HEK293 (cell line): ENCODE data around the gene GRIP1.

Experiments used
- CTCF ChIA-PET: fragments of 350-600 bp; formaldehyde crosslinking; extraction: SDS; loops from one replicate; lab custom pipeline; 2021; ENCODE audit warnings: antibody characterized with exemption; lab: Yijun Ruan, JAX
- POLR2A ChIA-PET: fragments of 300-600 bp; formaldehyde crosslinking; extraction: SDS; loops from one replicate; lab custom pipeline; 2020; ENCODE audit warnings: antibody characterized with exemption, inconsistent platforms; lab: Yijun Ruan, JAX
- H3K27ac ChIP-seq: fragments of 200-500 bp; sonication (Bioruptor generic); 2 replicates; pipeline ENCODE4 v1.5.1; 2014; ENCODE audit warnings: low read depth, low read length, control low read depth, inconsistent platforms; ENCODE audit errors: extremely low read depth
- H3K36me3 ChIP-seq, 2 experiments: fragments of 200-500 bp in 1 of 2; sonication (Bioruptor generic) in 1 of 2; 1 replicate in 1 of 2; 2 replicates in 1 of 2; pipeline ENCODE4 v1.5.1; 2014 to 2017; ENCODE audit warnings: inconsistent platforms in 2 of 2, low read length in 2 of 2; ENCODE audit not compliant: control insufficient read depth in 2 of 2, insufficient read depth in 1 of 2
- H3K4me1 ChIP-seq: fragments of 200-500 bp; sonication (Bioruptor generic); 2 replicates; pipeline ENCODE4 v1.5.1; 2014; ENCODE audit warnings: mild to moderate bottlenecking, low read length, inconsistent platforms; ENCODE audit not compliant: control insufficient read depth, insufficient read depth
- H3K4me3 ChIP-seq: 2 replicates; pipeline ENCODE4 v1.5.1; 2011; ENCODE audit warnings: low read depth, mild to moderate bottlenecking, control low read depth, low read length, moderate library complexity
- H3K9me3 ChIP-seq: fragments of 200-500 bp; sonication (Bioruptor generic); 2 replicates; pipeline ENCODE4 v1.5.1; 2014; ENCODE audit warnings: low read depth, low read length, inconsistent platforms; ENCODE audit not compliant: control insufficient read depth, insufficient read depth
- BCL11B ChIP-seq: fragments of 450-650 bp; formaldehyde crosslinking; IDR thresholded peaks from 2 replicates; pipeline ENCODE4 v1.5.1; 2016; ENCODE audit warnings: low read depth, missing biosample characterization, missing genetic modification characterization
- EGR2 ChIP-seq: fragments of 450-650 bp; formaldehyde crosslinking; IDR thresholded peaks from 2 replicates; pipeline ENCODE4 v1.5.1; 2016; ENCODE audit warnings: low read depth, missing biosample characterization, missing genetic modification characterization
- KLF16 ChIP-seq: fragments of 450-650 bp; formaldehyde crosslinking; IDR thresholded peaks from 2 replicates; pipeline ENCODE4 v1.5.1; 2017; ENCODE audit warnings: missing biosample characterization, missing genetic modification characterization
- PRDM4 ChIP-seq: fragments of 450-650 bp; formaldehyde crosslinking; IDR thresholded peaks from 2 replicates; pipeline ENCODE4 v1.5.1; 2017; ENCODE audit warnings: missing biosample characterization, missing genetic modification characterization
- YY1 ChIP-seq: fragments of 450-650 bp; formaldehyde crosslinking; IDR thresholded peaks from 2 replicates; pipeline ENCODE4 v1.5.1; 2018; ENCODE audit warnings: missing biosample characterization, missing genetic modification characterization
- ZFHX2 ChIP-seq: fragments of 450-650 bp; formaldehyde crosslinking; conservative IDR thresholded peaks from 2 replicates; pipeline ENCODE4 v1.5.1; 2016; ENCODE audit warnings: missing biosample characterization, missing genetic modification characterization
- ZFP41 ChIP-seq: fragments of 450-650 bp; formaldehyde crosslinking; IDR thresholded peaks from 2 replicates; pipeline ENCODE4 v1.5.1; 2016; ENCODE audit warnings: missing biosample characterization, missing genetic modification characterization, borderline replicate concordance
- ZNF138 ChIP-seq: fragments of 450-650 bp; formaldehyde crosslinking; IDR thresholded peaks from 2 replicates; pipeline ENCODE4 v1.5.1; 2016; ENCODE audit warnings: missing biosample characterization, missing genetic modification characterization, borderline replicate concordance
- ZNF184 ChIP-seq: fragments of 450-650 bp; IDR thresholded peaks from 2 replicates; pipeline ENCODE4 v1.5.1; 2018; ENCODE audit warnings: missing biosample characterization, mild to moderate bottlenecking, missing genetic modification characterization
- ZNF624 ChIP-seq: fragments of 450-650 bp; formaldehyde crosslinking; IDR thresholded peaks from 2 replicates; pipeline ENCODE4 v1.5.1; 2017; ENCODE audit warnings: missing biosample characterization, missing genetic modification characterization
- ZSCAN30 ChIP-seq: fragments of 450-650 bp; IDR thresholded peaks from 2 replicates; pipeline ENCODE4 v1.5.1; 2018; ENCODE audit warnings: missing biosample characterization, mild to moderate bottlenecking, missing genetic modification characterization, moderate library complexity
- TF ChIP-seq, protein P1 (sequence below): fragments of 450-650 bp; formaldehyde crosslinking; IDR thresholded peaks from 2 replicates; pipeline ENCODE4 v1.5.1; 2016; ENCODE audit warnings: missing biosample characterization, missing genetic modification characterization
- TF ChIP-seq, protein P2 (sequence below): fragments of 450-650 bp; formaldehyde crosslinking; optimal IDR thresholded peaks from 2 replicates; pipeline ENCODE3; 2016; ENCODE audit warnings: missing biosample characterization, mild to moderate bottlenecking, missing genetic modification characterization
- TF ChIP-seq, protein P3 (sequence below): fragments of 450-650 bp; formaldehyde crosslinking; IDR thresholded peaks from 2 replicates; pipeline ENCODE4 v1.5.1; 2016; ENCODE audit warnings: missing biosample characterization, missing genetic modification characterization

Gene GRIP1

DNA sequence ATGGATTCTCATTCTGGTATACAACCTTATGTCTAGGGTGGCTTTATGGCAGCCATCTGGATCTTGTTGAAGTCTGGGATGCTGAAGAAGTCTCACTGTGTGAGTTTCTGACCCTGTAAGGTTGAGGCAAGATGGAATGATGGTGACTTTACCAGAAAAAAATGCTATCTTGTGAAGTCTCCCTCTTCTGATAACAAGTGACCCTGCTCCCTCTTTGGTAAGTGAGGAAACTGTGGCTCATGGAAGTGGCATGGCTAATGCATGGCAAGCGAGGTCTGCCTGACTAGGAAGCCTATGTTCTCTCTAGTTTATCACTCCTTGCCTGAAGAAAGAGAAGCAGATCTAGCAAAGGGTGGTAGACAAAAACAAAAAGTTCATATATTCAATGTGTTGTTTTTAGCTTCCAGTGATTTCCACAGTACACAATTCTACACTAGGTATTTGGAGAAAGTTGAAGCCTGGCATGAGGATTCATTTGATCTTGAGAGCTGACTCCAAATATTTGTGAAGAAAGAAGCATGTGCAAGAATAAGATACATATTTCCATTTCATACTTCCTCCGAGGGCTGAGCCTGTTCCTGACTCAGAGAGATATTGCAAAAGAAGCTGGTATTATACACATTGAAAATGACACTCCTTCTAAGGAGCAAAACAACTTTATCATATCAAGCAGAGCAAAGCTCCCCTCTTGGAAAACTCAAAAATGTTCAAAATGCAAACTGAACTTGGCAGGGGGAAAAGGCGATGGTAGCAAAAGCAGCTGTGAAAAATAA, 313.0 kb downstream of the GRIP1 start:
- ChIA-PET CTCF (interaction anchor here (0.6 kb wide), 1 partner anchor 9 kb away, joined by 3 read pairs; no protein-coding TSS in a partner anchor), POLR2A (no interaction called here)

DNA sequence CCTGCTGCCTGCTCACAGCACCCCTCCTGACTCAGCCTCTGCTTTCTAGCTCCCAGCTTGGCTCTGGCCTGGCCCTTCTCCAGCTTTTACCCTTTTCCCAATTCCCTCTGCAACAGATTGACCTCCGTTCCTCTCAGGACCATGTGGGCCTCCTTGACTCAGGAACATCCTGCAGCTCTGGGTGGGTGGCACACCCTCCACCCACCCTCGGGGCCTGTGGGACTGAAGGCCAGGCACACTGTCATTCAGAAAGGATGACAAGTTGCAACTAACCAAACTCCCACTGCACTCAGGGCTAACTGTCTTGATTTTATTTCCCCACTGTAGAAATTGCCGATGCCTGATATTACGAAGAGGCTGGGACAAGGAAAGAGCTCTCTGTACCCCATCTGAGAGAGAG, 317.2 kb downstream of the GRIP1 start:
- ChIA-PET CTCF (no interaction called here), POLR2A (no interaction called here)
- H3K27ac ChIP-seq, result no peak overlapping the region
- no peaks in the 10 kb centered on the region for H3K4me1 ChIP-seq
- H3K4me3 ChIP-seq, result no peak overlapping the region
- no peaks in the 10 kb centered on the region for H3K9me3 ChIP-seq
- TF ChIP-seq BCL11B (tag by site-specific recombination) (no peak), ZNF138 (no peak), EGR2 (tag by site-specific recombination) (peak; percentile 52; the same call in 1 of the 2 replicates), ZFHX2 (tag by site-specific recombination) (peak; percentile 56), ZNF184 (tag by site-specific recombination) (no peak)
- TF ChIP-seq, protein P1, sequence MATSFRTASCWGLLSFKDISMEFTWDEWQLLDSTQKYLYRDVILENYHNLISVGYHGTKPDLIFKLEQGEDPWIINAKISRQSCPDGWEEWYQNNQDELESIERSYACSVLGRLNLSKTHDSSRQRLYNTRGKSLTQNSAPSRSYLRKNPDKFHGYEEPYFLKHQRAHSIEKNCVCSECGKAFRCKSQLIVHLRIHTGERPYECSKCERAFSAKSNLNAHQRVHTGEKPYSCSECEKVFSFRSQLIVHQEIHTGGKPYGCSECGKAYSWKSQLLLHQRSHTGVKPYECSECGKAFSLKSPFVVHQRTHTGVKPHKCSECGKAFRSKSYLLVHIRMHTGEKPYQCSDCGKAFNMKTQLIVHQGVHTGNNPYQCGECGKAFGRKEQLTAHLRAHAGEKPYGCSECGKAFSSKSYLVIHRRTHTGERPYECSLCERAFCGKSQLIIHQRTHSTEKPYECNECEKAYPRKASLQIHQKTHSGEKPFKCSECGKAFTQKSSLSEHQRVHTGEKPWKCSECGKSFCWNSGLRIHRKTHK (tag by site-specific recombination), result no peak
- H3K36me3 ChIP-seq, result no peaks in the 10 kb centered on the region; a peak in 1 of 3 replicates

More for the DNA sequence above, 313.0 kb downstream of the GRIP1 start:
- H3K9me3 ChIP-seq, result no peaks in the 10 kb centered on the region
- no peaks in the 10 kb centered on the region; a peak in 1 of 3 replicates for H3K36me3 ChIP-seq
- no peak for TF ChIP-seq ZSCAN30 (tag by site-specific recombination)
- no peaks in the 10 kb centered on the region for H3K4me1 ChIP-seq
- no peak overlapping the region for H3K27ac ChIP-seq
- no peak overlapping the region for H3K4me3 ChIP-seq

DNA sequence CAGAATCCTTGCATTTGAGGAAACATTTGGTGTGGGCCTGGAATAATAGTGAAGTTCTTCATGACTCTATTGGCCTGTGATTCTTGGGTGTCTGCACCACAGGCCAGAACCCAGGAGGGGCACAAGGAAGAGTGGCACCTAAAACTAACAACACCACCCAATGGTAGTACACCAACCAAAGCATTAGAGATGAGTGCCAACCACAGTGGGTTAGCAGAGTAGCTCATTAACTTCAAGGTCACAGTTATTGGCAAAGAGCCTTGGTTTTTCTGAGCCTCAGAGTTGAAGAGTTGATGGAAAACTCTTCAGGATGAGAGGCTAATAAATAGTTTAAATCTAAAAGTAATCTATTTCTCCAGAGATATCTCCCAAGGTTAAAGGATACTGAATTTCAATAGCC, 319.6 kb downstream of the GRIP1 start:
- CTCF ChIA-PET, result no interaction called here
- TF ChIP-seq KLF16 (tag by site-specific recombination) (no peak), ZFP41 (tag by site-specific recombination) (no peak), PRDM4 (tag by site-specific recombination) (no peak), ZNF624 (no peak), YY1 (tag by site-specific recombination) (no peak)
- TF ChIP-seq, protein P2, sequence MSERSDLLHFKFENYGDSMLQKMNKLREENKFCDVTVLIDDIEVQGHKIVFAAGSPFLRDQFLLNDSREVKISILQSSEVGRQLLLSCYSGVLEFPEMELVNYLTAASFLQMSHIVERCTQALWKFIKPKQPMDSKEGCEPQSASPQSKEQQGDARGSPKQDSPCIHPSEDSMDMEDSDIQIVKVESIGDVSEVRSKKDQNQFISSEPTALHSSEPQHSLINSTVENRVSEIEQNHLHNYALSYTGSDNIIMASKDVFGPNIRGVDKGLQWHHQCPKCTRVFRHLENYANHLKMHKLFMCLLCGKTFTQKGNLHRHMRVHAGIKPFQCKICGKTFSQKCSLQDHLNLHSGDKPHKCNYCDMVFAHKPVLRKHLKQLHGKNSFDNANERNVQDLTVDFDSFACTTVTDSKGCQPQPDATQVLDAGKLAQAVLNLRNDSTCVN (tag by site-specific recombination), result no peak
- TF ChIP-seq, protein P3, sequence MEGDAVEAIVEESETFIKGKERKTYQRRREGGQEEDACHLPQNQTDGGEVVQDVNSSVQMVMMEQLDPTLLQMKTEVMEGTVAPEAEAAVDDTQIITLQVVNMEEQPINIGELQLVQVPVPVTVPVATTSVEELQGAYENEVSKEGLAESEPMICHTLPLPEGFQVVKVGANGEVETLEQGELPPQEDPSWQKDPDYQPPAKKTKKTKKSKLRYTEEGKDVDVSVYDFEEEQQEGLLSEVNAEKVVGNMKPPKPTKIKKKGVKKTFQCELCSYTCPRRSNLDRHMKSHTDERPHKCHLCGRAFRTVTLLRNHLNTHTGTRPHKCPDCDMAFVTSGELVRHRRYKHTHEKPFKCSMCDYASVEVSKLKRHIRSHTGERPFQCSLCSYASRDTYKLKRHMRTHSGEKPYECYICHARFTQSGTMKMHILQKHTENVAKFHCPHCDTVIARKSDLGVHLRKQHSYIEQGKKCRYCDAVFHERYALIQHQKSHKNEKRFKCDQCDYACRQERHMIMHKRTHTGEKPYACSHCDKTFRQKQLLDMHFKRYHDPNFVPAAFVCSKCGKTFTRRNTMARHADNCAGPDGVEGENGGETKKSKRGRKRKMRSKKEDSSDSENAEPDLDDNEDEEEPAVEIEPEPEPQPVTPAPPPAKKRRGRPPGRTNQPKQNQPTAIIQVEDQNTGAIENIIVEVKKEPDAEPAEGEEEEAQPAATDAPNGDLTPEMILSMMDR (tag by site-specific recombination), result no peak
- Histone ChIP-seq H3K4me3 (no peak overlapping the region), H3K4me1 (no peaks in the 10 kb centered on the region), H3K9me3 (no peaks in the 10 kb centered on the region), H3K36me3 (no peaks in the 10 kb centered on the region; a peak in 1 of 3 replicates), H3K27ac (no peak overlapping the region)
- POLR2A ChIA-PET, result no interaction called here
